Measurements from ENCODE around the gene GLRX3.

- TF ChIP-seq CTCF (IDR thresholded peaks at IDR 0.05) (no peak), POLR2A (IDR thresholded peaks at IDR 0.05) (no peak), POLR2AphosphoS5 (IDR thresholded peaks at IDR 0.05) (no peak)
These were observed 70.1 kb downstream of the GLRX3 start for GRCh38 chr10:130206216-130206737.
